Gastrocnemius medialis (tissue), 4 donors: ENCODE measurements around the gene TATDN2.

Source experiments
- POLR2A ChIP-seq, 2 donors: fragments of 450-650 bp; IDR thresholded peaks; one replicate each; pipeline ENCODE4 v1.6.1; 2017; ENCODE audit warnings: antibody characterized with exemption in 2 of 2, mild to moderate bottlenecking in 2 of 2, moderate library complexity in 2 of 2
- TF ChIP-seq, protein P1 (sequence below), 5 experiments: fragments of 450-650 bp in 3 of 5; fragments of 200-600 bp in 2 of 5; sonication (generic) in 2 of 5; IDR thresholded peaks in 4 of 5; conservative IDR thresholded peaks in 1 of 5; 1 replicate in 4 of 5; 2 replicates in 1 of 5; pipeline ENCODE4 v1.5.1; 2016 to 2019; ENCODE audit warnings: antibody characterized with exemption in 5 of 5, mild to moderate bottlenecking in 3 of 5, moderate library complexity in 3 of 5

DNA sequence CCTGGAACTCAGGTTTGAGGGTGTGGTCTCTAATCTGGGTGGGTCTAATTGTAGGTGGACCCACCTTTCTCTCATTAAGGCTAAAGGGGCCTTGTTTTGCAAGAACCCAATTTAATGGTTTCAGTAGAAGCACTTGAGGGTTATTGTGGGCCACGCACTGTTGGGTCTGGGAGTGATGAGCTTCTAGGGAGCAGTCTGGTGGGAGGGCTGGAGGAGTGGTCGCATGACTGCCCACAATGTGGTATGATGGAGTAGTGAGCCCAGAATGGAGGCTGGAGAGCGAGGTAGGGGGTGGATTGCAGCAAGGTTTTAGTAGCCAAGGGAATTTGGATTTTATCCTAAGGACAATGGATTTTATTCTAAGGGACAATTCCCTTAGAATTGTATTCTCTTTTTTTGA lies 2.7 kb downstream of the TATDN2 start:
- no peak for TF ChIP-seq POLR2A (IDR thresholded peaks at IDR 0.05)
- TF ChIP-seq, protein P1, sequence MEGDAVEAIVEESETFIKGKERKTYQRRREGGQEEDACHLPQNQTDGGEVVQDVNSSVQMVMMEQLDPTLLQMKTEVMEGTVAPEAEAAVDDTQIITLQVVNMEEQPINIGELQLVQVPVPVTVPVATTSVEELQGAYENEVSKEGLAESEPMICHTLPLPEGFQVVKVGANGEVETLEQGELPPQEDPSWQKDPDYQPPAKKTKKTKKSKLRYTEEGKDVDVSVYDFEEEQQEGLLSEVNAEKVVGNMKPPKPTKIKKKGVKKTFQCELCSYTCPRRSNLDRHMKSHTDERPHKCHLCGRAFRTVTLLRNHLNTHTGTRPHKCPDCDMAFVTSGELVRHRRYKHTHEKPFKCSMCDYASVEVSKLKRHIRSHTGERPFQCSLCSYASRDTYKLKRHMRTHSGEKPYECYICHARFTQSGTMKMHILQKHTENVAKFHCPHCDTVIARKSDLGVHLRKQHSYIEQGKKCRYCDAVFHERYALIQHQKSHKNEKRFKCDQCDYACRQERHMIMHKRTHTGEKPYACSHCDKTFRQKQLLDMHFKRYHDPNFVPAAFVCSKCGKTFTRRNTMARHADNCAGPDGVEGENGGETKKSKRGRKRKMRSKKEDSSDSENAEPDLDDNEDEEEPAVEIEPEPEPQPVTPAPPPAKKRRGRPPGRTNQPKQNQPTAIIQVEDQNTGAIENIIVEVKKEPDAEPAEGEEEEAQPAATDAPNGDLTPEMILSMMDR (IDR thresholded peaks at IDR 0.05 in 4 of 5, conservative IDR thresholded peaks at IDR 0.05 in 1 of 5): no peak
